Glomerular visceral epithelial cell (primary cell): ENCODE data around the gene C10orf120.

Experiments used
- DNase-seq: peaks from one replicate; pipeline ENCODE4 v3.0.0-alpha.2; 2016; ENCODE audit errors: extremely low spot score

Gene C10orf120

DNA sequence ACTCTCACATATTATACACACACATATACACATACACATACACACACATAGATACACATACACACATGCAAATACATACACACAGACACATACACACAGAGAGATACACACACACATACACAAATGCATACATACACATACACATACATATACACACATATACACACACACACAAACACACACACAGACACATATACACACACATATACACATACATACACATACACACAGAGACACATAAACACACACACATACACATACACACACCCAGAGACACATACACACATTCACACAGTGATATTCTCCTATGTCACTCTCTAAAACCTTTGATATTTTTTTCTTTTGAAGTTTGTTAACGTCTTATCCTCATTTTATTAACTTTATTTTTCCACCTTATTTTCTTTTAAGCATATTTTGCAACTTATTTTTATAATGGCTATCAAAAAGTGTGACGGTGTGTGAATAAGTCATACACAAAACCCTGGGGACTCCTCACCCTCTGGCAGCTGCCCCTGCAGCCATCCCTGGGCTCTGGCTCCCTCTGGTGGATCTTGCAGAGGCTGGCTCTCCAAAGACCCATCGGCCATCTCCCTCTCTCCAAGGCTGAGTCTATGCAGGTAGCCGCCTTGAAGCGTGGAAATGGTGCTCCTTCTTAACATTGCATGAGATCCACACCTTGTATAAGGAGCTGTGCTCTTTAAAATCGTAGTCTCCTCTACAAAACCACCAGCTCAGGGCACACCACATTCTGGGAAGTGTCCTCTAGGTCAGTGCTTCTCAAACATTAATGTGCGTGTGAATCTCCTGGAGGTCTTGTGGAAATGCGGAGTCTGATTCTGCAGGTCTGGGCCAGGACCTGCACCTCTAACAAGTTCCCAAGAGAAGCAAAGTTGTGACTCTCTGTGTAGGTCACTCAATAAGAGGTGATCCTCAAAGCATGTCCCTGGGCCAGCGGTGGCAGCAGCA is 4.1 kb upstream of the C10orf120 start:
- peak; percentile 56 for DNase-seq

DNA sequence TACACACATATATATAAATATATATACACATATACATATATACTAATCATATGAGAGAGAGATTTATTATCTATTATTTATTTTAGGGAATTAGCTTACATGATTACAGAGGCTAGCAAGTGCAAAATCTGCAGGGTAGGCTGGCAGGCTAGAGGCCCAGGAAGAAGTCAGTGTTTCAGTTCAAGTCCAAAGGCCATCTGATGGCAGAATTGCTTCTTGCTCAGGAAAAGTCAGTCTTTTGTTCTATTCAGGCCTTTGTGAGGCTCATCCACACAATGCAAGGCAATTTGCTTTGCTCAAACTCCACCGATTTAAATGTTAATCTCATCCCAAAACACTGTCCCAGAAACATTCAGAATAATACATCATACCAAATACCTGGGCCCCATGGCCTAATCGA is 2.6 kb upstream of the C10orf120 start:
- no peak for DNase-seq

DNA sequence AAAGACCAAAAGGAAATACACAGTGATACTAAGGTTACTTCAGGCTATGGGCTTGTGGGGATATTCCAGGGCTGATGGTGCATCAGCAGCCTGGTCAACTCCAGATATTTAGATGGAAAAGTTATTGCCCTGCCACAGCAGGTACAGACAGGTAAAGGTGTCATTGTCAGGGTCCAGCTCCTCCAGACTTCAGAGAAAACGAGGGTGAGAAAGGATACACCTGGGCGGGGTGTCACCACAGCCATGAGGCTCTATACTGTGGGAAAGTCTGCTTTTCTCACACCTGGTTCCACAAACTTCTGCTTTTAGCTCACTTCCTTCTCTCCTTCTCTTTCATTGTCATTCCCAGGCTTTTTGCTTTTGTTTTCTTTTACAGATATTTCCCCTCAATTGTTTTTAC is 2.0 kb upstream of the C10orf120 start:
- no peak for DNase-seq

DNA sequence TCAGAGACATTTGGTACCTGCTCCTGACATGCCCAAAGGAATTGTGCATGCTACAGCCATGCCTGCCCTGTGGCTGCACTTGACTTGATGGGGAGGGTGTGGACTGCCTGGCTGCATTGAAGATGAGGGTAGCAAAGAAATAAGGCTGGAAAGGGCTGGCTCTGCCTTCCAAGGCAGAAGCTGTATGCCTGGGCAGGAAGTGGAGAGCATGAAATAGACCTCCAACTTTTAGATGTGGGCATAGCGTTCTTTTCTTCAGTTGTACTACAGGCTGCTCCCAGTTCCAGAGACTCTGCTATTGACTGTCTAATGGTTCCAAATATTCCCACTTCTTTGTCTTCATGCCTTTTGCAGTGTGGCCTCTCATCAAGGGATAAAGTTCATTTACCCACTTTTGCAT is 3.0 kb downstream of the C10orf120 start:
- no peak for DNase-seq

DNA sequence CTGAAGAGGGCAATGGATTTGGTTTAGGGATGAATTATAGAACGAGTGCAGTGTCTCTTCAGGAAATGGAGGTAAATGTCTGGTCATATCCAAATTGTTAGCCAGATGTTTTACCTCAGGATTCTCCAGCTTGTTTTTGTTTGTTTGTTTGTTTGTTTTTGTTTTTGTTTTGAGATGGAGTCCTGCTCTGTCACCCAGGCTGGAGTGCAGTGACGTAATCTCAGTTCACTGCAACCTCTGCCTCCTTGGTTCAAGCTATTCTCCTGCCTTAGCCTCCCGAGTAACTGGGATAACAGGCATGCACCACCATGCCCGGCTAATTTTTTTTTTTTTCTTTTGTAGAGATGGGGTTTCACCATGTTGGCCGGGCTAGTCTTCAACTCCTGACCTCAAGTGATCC is 6.9 kb downstream of the C10orf120 start:
- no peak for DNase-seq

DNA sequence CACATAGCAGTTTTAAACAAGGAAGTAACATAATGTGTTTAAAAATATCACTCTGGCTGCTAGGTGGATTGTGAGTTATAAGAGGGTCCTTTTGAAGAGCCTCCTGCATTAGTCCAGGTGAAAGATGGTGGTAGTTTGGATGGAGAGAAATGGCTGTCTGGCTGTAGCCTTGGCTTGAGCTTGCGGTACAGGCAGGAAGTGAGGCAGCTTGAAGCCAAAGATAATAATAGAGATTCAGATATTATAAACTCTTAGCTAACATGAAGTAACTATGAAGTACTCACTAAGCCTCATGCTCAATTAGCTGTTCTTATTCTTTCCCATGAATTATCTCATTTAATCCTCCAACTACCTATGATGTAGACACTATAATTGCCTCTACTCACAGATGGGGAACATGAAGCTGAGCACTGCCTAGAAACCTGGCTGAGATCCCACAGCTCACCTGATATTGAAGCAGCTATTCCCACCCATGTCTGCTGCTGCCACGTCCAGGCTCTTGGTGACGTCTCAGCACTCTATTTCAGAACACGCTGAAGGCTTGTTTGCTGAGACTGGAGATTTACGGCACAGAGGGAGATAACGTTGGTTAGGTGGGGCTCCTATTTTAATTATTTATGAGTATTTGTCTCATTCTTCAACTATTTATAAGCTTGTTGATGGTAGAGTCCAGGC is 10.4 kb downstream of the C10orf120 start:
- DNase-seq: no peak

DNA sequence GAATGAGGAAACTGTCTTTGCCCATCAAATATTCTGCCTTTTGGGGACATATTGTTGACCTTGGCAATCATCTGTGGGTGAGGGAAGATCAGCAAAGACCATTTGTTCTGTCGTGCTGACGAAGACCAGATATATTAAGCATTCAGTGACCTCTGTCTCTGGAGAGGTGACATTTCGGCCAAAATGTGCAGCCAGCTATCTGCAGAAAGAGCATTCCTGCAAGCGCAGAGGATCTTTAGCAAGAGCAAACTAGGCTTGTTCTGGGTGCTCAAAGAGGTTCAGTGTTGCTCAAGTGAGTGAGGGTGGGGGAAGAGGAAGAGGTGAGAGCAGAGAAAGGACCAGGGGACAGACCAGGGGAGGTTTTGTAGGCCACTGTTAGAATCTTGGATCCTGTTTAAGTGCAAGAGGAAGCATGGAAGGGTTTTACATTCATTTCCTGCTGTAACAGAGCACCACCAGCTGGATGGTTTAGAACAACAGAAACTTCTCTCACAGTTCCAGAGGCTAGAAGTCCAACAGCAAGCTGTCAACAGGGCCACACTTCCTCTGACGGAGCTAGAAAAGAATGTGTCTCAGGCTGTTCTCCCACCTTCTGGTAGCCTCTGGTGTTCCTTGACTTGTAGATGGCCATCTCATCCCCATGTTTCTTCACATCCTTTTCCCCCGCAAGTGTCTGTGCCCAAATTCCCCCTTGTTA is 11.2 kb downstream of the C10orf120 start:
- no peak for DNase-seq

DNA sequence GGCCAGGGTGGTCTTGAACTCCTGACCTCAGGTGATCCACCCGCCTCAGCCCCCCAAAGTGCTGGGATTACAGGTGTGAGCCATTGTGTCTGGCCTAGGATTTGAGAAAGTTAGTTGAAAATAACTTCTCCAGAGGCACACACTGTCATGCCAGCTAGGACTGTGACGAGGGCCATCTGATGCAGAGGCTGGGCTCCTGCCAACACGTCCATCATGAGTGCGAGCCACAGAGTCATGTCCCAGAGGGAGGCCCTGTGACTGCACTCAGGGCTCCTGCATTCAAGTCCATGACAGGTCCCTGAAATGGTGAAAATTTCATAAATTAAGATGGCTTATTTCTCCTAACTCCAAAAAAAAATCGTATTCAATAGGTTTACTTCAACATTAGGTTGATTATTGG is 17.1 kb downstream of the C10orf120 start:
- no peak for DNase-seq

DNA sequence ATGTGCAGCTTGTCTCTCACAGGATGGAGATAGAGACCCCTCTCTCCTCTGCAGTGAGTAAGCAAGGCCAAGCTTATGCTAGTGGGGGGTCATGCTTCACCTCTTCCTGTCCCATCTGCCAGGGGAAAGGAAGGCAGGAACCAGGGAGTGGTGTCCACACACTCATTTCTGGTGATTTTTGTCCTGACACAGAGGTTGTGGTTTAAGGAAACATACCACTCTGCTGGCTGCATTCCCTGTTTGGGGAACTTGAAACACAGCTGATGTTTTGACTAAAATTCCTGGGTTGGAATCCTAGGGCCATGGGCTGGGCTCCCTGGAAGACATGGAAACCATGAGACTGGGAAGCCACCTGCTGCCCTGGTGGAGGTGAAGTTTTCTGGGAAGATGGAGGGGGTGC is 21.4 kb downstream of the C10orf120 start:
- no peak for DNase-seq

DNA sequence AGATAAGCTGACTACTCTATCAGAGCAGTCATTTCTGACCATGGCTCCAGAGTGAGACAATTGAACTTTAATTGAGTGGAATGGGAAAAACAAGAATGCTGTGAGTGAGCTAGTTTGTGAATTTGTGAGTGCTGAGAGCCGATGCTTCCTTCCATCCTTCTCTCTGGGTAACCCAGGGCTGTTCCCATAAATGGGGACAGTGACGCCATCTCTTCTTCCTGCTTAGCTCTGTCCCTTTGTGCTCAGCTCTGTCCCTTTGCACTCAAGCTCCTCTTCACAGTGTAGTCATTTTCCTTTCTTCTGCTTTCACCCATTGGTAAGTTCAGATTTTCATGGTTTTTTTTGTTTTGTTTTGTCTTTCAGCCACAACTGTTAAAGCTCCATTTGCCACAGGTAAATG is 24.4 kb downstream of the C10orf120 start:
- no peak for DNase-seq

DNA sequence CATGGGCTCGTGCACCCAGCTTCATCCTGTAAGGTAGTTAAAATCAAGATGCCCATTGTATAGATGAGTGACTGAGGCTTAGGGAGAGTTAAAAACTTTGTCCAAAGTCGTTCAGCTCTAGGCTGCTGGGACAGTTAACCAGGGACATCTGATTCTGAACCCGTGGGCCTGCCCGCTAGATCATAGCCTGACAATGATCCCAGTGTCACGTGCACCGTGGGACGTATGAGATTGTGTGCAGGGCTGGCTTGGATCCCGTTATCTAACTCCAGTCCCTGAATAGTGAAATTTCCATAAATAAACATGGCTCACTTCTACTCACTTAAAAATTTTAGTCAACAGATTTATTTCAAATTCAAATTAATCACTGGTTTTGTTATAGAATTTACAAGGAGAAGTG is 24.9 kb downstream of the C10orf120 start:
- no peak for DNase-seq

DNA sequence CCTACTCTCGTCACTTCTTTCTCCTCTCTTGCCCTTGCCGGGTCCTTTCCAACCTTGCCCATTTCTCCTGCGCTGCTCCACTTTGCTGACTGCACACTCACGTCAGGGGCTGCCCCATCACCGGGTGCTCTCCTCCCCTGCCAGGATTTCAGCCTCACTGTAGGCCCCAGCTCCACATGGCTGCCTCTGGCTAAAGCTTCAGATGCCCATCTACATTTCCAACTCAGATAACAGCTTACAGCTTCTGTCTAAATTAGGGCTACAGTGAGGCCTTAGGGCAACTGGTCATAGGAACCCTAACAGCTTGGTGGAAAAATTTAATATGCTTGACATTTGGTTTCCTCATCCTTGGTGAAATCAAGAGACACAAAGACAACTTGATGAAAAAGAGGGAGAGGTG is 25.9 kb downstream of the C10orf120 start:
- DNase-seq: no peak

DNA sequence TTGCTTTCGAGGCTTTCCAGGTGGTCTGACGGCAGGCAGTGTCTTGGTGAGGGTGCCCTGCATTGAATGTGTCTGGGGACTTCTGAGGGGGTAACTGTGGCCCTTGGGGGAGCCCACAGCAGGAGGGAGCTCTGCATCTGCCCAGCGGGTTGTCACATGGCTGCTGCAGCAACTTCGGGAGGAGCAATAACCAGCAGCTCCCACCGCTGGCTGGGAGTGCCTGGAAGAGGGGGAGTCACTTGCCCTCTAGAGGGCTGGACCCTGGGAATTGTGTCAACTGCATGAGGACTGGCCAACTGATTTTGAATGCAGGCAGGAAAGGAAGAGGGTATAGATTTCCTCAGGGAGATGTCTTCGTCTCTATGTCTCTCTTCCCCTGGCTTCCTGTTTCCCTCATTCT is 26.4 kb downstream of the C10orf120 start:
- DNase-seq: no peak

DNA sequence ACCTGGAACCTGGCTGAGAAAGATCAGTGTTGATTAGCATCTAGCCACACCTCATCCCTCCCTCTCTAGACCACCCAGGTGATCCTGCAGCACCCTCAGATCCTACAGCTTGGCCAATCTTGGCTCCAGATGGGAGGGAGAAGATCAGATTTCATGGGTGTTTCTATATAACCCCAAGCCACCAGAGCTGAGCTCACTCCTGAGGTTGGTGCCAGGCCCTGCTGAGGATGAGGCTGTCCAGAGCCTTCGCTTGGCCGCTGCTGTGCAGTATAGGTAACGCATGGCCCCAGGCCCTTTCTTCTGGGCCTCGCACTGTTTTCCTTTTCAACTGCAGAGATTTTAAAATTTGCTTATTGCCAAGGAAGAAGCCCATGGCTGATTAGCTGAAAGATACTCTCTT is 27.0 kb downstream of the C10orf120 start:
- DNase-seq: no peak

DNA sequence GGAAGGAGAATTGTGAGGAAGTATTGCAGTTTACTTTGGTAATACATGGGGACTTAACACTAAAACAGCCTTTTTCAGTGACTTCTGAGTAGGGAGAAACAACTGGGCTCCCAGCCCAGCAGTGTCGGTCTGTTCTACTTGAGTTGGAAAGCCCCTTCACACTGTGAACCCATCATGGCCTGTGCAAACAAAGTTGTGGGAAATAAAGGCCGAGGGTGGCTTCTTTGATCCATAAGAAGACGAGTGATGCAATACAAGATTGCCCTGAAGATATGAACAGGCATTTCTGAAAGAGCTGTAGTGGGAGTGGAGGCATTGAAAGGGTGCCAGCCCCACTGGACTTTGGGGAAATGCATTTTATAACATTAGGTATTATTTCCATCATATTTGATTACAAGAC is 28.3 kb downstream of the C10orf120 start:
- no peak for DNase-seq

DNA sequence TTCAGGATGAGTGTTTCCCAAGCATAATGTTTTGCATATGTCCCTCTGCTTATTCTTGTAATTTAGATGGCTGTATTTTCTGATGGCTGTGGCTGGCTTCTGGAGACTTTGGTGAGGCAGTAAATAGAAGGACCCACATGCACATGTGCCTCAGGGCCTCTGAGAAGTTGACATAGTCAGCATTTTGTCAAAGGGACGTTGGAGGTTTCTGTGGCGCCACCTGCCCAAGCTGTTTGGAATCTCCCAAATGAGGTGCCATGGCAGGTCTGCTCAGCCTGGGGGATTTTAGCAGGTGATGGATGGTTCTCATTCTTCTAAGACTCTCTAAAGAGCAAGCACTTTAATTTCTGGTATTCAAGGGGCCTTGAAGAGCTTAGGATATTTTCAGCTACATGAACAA is 29.8 kb downstream of the C10orf120 start:
- no peak for DNase-seq

DNA sequence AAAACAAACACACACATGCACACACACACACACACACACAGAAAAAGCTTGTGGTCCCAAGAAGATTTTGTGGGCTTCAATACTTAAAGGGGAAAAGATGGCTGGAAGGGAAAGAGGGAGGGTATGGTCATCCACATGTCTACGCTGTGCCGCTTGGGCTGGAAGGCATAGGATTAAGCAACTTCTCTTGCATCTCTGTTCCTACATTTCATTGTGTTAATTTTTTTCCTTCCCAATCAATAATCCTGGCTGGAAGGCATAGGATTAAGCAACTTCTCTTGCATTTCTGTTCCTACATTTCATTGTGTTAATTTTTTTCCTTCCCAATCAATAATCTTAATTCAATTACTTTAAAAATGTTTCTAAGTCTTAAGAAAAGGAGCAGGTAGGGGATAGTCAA is 30.6 kb downstream of the C10orf120 start:
- no peak for DNase-seq

DNA sequence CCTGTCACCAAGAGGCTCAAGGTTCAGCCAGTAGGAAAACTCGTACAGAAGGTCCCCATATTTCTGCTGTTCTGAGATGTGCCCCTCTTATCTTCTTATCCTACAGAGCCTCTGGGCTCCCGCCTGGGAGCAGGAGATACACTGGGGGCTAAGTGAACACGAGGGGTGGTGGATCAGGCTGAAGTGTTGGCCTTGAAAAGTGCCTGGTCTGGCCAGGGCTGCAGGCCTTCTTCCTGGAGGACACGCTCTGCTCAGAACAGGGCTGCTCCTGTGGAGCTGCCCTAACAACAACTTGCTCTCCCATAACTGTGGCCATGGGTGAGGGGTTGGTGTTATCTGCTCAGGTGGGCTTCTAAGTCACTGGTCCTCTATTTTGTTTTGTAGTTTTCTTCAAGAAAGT is 33.7 kb downstream of the C10orf120 start:
- no peak for DNase-seq

DNA sequence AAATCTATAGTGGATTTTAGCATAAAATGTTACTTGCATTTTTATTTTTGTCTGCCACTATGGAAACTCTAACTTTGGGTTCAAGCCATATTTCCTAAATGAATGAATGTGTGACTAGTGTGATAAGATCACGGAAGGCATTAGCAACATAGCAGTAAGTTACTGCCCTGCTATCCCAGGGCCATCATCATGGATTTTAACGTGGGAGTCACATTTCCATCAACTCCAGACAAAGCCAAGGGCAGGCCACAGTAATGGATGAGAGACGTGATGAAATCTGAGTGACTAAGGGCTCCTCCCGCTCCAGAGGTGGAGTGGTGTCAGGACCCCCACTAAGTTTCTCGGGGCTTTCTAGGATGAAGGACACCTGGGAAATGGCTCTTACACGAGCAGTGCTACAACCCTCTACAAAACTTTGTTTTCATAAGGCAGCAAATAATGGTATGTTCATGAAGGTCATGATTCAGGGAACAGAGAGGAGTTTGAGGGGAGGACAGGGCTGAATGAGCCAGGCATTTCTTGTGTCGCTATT is 34.3 kb downstream of the C10orf120 start:
- no peak for DNase-seq

DNA sequence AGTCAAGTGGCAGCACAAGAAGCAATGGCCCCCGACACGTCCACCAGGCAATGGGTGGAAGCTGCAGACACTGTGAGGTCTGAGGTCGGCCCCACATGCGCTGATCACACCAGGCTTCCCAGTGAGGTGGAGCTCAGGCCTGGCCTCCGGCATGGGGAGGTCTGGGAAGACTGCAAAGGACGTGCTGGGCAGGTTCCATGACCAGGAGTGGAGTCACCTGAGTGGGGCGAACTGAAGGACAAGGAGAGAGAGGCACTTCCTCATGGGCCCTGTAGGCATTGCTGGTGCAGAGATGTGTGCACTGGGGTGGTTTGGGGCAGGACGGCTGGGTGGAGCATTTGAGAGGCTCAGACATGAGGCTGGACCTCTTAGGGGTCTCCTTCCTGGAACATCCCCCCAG is 35.1 kb downstream of the C10orf120 start:
- DNase-seq: no peak

DNA sequence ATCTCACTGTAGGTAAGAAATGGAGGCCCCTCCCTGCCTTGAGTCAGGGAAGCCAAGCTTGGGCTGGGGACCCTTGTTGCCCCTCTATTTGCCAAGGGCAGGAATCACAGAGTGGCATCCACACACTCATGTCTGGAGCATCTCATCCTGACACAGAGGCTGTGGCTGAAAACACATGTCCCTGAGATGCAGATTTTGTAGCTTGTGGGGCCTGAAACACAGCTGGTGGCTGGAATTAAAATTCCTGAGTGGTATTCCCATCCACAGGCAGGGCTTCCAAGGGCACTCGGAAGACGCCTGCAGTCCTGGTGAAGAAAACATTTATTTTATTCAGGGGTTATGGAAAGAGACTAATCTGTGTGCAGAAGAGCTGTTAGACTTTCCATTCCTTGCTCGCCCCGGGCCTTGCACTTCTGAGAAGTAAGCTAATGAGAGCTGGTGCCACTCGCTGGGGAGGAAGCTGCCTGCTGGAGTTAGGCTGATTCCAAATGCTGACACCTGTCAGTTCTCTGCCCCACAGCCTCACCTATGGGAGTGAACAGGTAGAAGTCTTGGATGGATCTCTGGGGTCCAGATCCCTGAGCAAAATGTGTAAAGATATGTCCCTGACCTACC is 36.0 kb downstream of the C10orf120 start:
- DNase-seq: no peak

DNA sequence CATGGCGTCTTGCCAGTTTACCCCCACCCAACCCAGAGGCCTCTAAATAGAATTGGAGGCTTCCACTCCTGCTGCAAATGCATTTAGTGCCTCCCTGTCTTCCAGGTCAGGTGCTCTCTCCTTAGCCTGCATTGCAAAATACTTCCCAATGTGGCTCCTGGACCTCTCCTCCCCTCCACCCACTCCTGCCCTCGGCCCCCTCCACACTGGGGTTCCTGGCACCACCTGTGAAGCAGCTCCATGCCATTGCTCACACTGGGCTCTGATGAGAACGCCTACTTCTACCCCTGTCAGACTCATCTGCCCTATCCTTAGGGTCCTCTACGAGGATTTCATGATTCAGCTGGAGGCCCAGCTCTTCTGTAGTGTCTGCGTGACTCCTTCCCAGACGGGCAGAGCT is 37.4 kb downstream of the C10orf120 start:
- DNase-seq: no peak
